Keratinocyte (primary cell): Measurements from ENCODE around the gene MRPS21.

Experiments
- EZH2 ChIP-seq: IDR thresholded peaks from one replicate; pipeline ENCODE4 v1.6.1; 2012; ENCODE audit warnings: inconsistent platforms, mild to moderate bottlenecking, low read length, moderate library complexity
- TF ChIP-seq, protein P1 (sequence below), 3 experiments: IDR thresholded peaks in 1 of 3; conservative IDR thresholded peaks in 1 of 3; optimal IDR thresholded peaks in 1 of 3; 2 replicates in 2 of 3; 3 replicates in 1 of 3; pipeline versions ENCODE3 to v1.5.1; 2011; ENCODE audit warnings: low read length in 3 of 3, mild to moderate bottlenecking in 3 of 3, moderate library complexity in 2 of 3, control low read depth in 1 of 3, inconsistent platforms in 1 of 3; ENCODE audit not compliant: insufficient read depth in 2 of 3; ENCODE audit errors: extremely low read depth in 1 of 3

DNA sequence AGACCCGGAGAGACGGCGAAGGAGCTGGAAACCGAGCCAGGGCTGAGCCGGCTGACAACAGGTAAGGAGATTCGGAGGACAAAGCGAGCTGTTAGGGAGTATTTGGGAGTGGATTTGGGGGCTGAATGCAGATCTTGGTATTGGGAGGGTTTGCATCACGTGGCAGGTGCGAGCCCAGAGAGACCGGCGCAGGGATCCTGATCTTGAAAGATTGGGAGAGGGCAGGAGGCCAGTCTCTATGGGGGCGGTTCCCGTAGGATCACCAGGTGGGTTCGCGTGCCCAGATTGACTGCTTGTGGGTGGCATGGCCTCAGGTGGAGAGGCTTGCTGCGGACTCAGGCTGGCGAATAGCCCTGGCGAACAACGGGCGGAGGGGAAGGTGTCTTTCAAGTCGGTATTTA, 11.1 kb upstream of the MRPS21 start:
- TF ChIP-seq, protein P1, sequence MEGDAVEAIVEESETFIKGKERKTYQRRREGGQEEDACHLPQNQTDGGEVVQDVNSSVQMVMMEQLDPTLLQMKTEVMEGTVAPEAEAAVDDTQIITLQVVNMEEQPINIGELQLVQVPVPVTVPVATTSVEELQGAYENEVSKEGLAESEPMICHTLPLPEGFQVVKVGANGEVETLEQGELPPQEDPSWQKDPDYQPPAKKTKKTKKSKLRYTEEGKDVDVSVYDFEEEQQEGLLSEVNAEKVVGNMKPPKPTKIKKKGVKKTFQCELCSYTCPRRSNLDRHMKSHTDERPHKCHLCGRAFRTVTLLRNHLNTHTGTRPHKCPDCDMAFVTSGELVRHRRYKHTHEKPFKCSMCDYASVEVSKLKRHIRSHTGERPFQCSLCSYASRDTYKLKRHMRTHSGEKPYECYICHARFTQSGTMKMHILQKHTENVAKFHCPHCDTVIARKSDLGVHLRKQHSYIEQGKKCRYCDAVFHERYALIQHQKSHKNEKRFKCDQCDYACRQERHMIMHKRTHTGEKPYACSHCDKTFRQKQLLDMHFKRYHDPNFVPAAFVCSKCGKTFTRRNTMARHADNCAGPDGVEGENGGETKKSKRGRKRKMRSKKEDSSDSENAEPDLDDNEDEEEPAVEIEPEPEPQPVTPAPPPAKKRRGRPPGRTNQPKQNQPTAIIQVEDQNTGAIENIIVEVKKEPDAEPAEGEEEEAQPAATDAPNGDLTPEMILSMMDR (optimal IDR thresholded peaks at IDR 0.05 in 1 of 3, IDR thresholded peaks at IDR 0.05 in 1 of 3, conservative IDR thresholded peaks at IDR 0.05 in 1 of 3; ENCODE audit: extremely low read depth in 1 of 3, insufficient read depth in 2 of 3, low read length in 3 of 3), result no peak
- no peak for TF ChIP-seq EZH2
